Stimulated activated CD4-positive, alpha-beta T cell treated with anti-CD3 and anti-CD28 coated beads, TNF-alpha, amount 100 ng/mL, for 24 hours (primary cell): ENCODE data around the gene USP37.
"Not testable (repeated sequence)": the region's sequence is repeated elsewhere in the genome, so short reads cannot be mapped to it uniquely, and the experiment has no call there.

Source experiments
- DNase-seq, 3 experiments: peaks; one replicate each; pipeline ENCODE4 v3.0.0-alpha.2; 2020; ENCODE audit warnings: low read depth in 3 of 3

USP37 gene

DNA sequence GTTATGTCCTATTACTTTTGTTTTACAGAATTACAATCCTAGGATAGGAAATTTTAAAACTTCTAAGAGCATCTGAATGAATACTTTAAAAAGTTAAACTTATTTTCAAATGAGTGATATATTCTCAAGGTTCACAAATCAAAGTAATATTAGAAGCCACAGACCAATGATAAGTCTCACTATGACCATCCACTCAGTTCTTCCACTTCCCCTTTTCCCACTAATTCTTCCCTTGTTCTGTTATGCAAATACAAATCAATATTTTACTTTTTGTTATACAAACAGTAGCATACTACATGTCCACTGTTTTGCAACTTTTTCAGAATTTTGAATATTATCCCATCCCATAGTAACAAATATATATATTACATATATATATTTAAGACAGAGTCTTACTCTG is 20.2 kb downstream of the USP37 start:
- no peak for DNase-seq

- no peak for DNase-seq
Measured at GRCh38 chr2:218547511-218547910, 20.6 kb downstream of the USP37 start.

- DNase-seq, result no peak
Measured at GRCh38 chr2:218546012-218546411, 22.1 kb downstream of the USP37 start.

DNA sequence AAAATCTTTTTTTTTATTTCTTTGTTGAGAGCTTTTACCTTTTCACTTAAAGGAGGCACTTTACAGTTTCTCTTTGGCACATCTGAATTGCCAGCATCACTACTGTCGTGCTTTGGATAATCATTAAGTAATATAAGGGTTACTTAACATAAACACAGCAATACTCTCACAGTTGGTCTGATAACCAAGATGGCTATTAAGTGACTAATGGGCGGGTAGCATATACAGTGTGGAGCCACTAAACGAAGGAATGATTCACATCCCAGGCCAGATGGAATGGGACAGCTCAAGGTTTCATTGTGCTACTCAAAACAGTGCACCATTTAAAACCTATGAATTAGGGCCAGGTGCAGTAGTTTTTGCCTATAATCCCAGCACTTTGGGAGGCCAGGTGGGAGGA is 28.1 kb downstream of the USP37 start:
- DNase-seq, result no peak

DNA sequence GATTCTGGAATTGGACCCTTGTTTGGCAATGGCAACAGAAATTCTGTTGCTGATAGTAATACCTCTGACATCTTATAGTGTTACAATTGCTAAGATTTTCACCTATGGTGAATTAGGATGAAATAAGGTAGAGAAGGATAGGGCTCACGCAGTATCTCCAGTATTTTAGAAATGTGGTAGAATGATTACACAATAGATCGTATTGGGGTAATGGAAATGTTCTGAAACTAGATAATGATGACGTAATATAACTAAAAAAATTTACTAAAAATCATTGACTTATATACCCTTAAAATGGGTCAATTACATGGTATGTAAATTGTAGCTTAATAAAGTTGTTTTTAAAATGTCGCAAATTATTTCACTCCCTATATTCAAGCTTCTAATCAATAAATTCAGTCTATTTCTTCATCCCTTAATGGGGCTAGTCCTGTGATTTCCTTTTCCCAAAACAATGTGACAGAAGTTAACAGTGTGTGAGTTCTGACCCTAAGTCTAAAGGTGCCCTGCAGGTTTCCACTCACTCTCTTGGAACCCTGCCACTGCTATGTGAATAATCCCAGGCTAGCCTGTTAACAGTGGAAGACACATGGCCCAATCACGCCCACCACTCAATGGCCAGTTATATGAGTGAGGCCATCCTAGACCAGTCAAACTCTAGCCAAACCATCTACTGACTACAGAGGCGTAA is 31.2 kb downstream of the USP37 start:
- DNase-seq, result no peak

GRCh38 chr2:218529990-218530389 is 38.2 kb downstream of the USP37 start:
- no peak for DNase-seq

GRCh38 chr2:218528409-218528808 is 39.7 kb downstream of the USP37 start:
- not testable (repeated sequence) for DNase-seq

- DNase-seq, result no peak
Measured at GRCh38 chr2:218523651-218524050, 44.5 kb downstream of the USP37 start.

DNA sequence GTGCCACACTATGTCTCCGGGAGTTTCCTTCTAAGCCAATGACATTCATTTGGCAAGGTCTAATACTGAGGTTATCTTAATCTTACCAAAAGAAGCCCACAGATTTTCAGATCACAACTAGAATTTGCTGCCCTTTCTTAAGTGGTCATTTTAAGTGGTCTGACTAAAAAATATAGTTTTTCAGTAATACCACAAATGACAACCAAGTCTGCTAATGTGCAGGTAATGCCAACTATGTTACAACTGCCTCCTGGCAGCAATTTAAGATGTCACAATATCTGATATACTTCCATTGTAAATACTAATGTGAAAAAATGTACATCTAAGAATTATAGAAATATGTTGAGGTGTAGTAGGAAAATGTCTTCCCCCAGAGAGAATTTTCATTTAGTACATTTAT is 49.3 kb downstream of the USP37 start:
- DNase-seq, result no peak

DNA sequence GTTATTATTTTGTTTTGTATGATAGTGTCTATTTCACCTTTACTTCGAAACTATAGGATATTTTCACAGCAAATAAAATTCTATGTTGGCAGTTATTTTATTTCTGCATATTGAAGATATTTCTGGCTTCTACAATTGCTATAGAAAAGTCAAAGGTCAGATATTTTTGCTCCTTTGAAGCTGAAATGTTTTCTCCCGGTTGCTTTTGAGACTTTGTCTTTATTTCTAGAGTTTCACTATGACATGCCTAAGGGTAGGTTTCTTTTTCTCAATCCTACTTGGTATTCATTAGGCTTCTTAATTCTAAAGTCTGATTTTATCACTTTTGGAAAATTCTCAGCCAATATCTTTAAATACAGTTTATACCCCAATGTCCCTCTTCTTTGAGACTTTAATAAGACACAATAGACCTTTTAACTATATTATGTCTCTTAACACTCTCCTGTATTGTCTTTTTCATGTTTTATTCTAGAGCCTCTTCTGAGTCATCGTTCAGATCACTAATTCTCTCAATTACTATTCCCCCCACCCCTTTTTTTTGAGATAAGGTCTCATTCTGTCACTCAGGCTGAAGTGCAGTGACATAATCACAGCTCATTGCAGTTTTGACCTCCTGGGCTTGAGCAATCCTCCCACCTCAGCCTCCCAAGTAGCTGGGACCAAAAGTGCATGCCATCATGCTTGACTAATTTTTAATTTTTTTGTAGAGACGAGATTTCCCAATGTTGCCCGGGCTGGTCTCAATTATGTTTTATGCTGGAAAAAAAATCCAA is 50.5 kb downstream of the USP37 start:
- no peak for DNase-seq

DNA sequence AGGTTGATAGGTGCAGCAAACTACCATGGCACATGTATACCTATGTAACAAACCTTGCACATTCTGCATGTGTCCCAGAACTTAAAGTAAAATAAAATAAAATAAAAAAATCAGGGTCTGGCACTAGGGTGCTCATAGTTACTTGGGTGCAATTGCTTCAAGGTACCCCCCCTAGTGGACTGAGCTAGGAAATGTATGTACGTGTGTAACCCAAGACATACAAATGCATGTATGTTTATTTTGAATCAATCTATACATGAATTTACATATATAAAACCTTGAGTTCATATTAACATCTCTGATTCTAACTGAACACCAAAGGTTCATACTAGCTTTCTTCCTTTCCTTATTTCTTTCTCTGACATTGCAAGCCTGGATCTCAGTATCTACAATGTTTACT is 51.5 kb downstream of the USP37 start:
- no peak for DNase-seq

- no peak for DNase-seq
Measured at GRCh38 chr2:218513676-218514075, 54.5 kb downstream of the USP37 start.

DNA sequence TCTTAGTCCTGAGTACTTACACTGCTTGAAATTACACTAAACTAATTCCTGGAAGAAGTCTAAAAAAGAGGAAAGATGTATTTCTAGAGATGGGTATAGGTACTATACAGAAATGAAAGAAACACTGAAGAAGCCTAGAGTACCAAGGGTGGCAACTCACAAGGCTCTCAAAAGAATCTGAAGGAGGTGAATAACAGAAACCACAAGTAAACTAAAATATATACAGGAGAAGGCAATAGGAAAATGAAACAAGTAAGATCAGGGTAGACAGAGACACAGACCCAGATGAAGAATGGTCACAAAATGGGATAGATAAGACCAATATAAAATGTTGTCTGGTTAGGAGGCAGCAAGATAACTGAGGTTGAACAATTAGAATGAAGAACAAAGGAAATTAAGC is 59.9 kb downstream of the USP37 start:
- no peak for DNase-seq

GRCh38 chr2:218505754-218506371 is 62.3 kb downstream of the USP37 start:
- no peak for DNase-seq

DNA sequence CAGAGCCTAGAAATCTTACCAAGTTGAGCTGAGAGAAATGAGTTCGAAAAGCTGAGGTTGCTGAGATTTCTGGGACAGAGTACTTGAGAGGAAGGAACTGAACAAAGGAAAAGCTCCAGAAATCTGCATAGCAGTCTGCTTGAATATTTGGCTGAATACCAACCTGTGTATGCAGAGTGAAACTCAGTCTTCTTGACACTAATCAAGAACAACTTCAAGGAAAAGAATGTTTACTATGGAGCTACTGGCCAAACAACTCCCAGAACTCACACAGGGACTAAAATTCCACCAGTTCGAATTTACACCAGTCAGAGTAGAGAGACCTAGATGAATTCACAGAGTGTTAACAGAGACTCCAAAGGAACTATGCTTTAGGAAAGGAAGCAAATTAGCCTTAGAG is 66.5 kb downstream of the USP37 start:
- DNase-seq, result no peak

DNA sequence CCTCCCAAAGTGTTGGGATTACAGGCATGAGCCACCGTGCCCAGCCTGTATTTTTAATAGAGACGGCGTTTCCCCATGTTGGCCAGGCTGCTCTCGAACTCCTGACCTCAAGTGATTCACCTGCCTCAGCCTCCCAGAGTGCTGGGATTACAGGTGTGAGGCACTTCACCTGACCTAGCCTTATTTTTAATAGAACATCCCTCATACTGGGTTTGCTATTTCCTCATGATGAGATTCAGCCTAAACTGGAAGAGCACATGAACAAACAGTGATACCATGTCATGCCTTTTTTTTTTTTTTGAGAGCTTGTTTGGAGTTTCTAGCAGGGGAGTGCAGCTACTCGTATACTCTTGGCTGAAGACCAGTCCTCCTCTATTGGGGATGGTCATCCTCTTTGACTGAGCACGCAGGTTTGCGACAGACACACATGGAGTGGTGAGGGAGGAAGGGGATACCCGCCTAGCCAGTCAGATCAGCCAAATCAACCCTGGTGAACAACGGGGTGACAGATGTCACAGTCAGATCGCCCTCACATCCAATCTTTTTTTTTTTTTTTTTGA is 67.6 kb downstream of the USP37 start:
- no peak for DNase-seq

DNA sequence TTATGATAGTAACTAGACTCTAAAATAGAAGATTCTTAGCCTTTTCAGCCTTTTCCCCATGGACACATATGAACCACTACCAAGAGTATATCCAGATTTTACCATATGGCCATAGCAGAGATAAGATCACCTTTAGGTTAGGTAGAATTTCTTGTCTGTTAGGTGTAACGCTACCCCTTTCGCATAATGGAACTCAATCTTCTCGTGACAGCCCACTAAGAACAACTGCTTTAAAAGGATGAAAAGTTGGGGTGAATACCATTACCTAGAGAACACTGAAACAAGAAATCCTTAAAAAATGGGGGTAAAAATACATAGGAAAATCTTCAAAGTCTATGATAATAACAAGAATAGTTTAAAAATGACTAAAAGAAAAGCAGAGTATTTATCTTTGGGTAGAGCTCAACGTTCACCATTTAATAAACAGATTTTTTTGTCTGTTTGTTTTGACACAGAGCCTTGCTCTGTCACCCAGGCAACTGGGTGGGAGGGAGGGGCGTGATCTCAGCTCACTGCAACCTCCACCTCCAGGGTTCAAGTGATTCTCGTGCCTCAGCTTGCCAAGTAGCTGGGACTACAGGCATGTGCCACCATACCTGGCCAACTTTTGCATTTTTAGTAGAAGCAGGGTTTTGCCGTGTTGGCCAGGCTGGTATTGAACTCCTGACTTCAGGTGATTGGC is 82.0 kb downstream of the USP37 start:
- DNase-seq, result no peak

GRCh38 chr2:218482651-218483050 is 85.5 kb downstream of the USP37 start:
- no peak for DNase-seq

DNA sequence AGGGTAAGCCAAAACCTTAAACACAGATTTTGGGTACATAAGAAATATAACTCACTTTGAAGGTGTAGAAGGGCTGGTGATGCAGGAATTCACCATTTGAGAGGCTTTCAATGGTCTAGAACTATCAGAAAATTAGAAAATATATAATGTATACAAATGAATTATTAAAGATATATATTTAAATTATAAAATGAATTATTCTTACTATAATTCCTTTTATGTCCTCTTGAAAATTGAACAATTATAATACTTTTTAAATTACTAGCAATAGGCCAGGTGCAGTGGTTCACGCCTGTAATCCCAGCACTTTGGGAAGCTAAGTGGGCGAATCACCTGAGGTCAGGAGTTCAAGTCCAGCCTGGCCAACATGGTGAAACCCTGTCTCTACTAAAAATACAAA is 88.6 kb downstream of the USP37 start:
- DNase-seq, result no peak

DNA sequence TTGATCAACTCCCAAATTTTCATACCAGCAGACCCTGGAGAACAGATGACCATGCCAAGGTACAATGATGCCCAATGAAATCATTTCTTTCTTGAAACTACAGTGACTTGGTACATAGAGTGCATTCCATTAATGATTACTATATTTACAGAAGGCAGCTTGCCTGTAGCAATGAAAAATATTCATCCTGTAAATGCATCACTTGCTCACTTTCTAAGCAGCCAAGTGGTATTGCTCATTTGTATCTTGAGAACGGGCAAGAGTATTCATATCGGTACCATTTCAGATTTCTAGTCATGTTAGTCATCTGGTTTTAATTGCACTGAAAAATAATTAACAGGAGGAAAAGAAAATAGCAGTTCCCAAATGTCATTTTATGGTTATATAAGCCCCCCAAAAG is 89.6 kb downstream of the USP37 start:
- no peak for DNase-seq

DNA sequence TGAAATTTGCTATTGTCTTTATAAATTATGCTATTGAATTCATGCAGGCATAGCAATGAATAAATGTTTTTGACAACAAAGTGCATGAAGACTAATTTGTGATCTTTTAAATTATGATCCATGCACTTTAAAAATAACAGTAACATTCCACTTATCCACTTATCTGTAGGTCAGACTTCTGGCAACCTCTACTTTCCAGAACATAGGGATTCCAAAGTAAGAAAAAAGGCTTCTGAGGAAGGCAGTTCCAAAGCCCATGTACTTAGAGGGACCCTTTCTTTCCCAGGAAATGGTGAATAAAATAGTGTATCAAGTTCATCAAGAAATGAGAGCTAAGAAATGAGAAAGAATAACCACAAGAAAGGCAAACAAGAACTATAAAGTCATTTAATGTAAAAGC is 90.9 kb downstream of the USP37 start:
- DNase-seq, result no peak

GRCh38 chr2:218476676-218477075 is 91.5 kb downstream of the USP37 start:
- no peak for DNase-seq
